ENCODE results near the gene PPIL4. TPM values are rescaled to one million over a fixed set of nuclear protein-coding genes. Genes with fewer than 3 reads are reported as not detected.
A peak's percentile ranks its signal among the peaks of the same experiment; 100 is the strongest.

PPIL4 gene
- total and polyA plus RNA-seq, 2 of the 13 experiments (the other 11 are each of a cell fraction or from before 2014, with no cell fraction given), result 5.5 to 46.0 TPM

GRCh38 chr6:149484733-149485700 is 60.8 kb downstream of the PPIL4 start, which contains the start of gene ZC3H12D (continued):
- TF ChIP-seq ZNF737 (CRISPR knock-in tag; IDR thresholded peaks at IDR 0.05; ENCODE audit: borderline replicate concordance) (no peak), KIAA2018 (CRISPR knock-in tag; IDR thresholded peaks at IDR 0.05; ENCODE audit: borderline replicate concordance) (no peak), POLR2G (IDR thresholded peaks at IDR 0.05; ENCODE audit: low read depth, low read length) (peak; percentile 86), PBX3 (CRISPR knock-in tag; IDR thresholded peaks at IDR 0.05; ENCODE audit: borderline replicate concordance) (no peak), ZNF629 (CRISPR knock-in tag; conservative IDR thresholded peaks at IDR 0.05) (peak; percentile 31; the same call in 1 of the 2 replicates), SRSF4 (IDR thresholded peaks at IDR 0.05; ENCODE audit: low read depth, low read length, poor library complexity, severe bottlenecking) (no peak), POLR2AphosphoS2 (IDR thresholded peaks at IDR 0.05; ENCODE audit: low read depth, low read length) (no peak), ZNF564 (CRISPR knock-in tag; IDR thresholded peaks at IDR 0.05) (peak; percentile 52; the same call in 1 of the 2 replicates), GATAD1 (CRISPR knock-in tag; IDR thresholded peaks at IDR 0.05) (peak; percentile 52; the same call in 1 of the 2 replicates), MXD1 (CRISPR knock-in tag; IDR thresholded peaks at IDR 0.05) (no peak; the same call in 1 of the 2 replicates), GMEB2 (CRISPR knock-in tag; IDR thresholded peaks at IDR 0.05; ENCODE audit: low read depth) (no peak), ZNF782 (CRISPR knock-in tag; IDR thresholded peaks at IDR 0.05; ENCODE audit: borderline replicate concordance) (peak; percentile 32; the same call in 1 of the 2 replicates), ZBTB37 (CRISPR knock-in tag; IDR thresholded peaks at IDR 0.05) (peak; percentile 81; the same call in 1 of the 2 replicates), AKAP8 (CRISPR knock-in tag; IDR thresholded peaks at IDR 0.05) (peak; percentile 21)
